AG08395 (cell line): ENCODE data around the gene RRP12.

Experiments used
- DNase-seq: peaks from one replicate; pipeline ENCODE4 v3.0.0; 2012; ENCODE audit warnings: mixed read lengths, low spot score

Gene RRP12

GRCh38 chr10:97335188-97335619 is 65.9 kb downstream of the RRP12 start:
- DNase-seq, result no peak

DNA sequence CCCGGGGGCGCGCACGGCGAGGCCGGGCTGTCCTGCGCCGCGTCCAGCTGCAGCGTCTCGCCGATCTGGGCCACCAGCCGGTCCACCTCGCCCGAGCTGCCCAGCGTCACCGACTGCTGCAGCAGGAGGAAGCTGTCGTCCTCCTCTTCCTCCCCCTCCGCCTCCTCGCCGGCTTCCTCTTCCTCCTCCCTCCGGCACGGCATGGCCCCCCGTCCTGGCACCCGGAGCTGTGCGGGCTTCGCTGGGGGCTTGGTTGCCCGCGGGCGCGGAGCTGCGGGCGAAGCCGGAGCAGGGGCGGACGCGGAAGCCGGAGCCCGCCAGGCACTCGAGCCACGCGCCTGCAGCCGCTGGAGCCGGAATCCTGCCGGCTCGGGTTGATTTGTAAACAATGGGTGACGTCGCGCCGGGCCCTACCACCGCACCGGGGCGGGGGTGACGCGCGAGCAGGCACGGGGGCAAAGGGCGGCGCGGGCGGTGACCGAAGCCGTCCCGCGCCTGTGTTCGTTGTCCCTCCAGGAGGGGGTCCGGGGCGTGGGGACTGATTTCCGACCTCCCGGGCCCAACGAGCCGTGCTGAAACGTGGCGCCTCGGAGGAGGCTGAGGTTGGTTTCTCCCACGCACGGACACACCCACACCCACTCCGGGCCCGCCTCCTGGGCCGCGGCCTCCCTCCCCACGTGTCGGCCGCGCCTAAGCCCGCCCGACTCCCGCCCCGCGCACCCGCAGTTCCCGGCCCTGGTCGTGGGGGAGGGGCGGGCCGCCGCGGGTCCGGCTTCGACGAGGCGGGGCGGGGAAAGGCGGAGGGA is 66.6 kb downstream of the RRP12 start, which contains the start of gene FRAT2:
Gene FRAT2, minus strand, starts transcription at position 360 of the 806 bp plus-strand sequence. Its CDS starts 157 bp downstream, at position 203.
- DNase-seq, result peak; percentile 98

- peak; percentile 28 for DNase-seq
Measured at GRCh38 chr10:97333601-97334369, 67.4 kb downstream of the RRP12 start.

DNA sequence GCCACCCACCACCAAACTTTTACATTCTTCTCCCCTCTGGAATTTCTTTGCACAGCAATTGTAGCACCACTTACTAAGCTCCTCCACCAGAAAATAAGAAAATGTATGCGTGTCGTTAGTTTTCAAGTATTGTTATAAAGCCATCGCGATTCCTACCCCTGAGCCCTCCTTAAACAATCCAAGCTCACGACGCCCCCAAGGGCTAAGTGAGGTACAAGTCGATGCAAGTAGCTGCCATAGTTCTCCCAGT is 67.9 kb downstream of the RRP12 start:
- DNase-seq, result peak; percentile 20

DNA sequence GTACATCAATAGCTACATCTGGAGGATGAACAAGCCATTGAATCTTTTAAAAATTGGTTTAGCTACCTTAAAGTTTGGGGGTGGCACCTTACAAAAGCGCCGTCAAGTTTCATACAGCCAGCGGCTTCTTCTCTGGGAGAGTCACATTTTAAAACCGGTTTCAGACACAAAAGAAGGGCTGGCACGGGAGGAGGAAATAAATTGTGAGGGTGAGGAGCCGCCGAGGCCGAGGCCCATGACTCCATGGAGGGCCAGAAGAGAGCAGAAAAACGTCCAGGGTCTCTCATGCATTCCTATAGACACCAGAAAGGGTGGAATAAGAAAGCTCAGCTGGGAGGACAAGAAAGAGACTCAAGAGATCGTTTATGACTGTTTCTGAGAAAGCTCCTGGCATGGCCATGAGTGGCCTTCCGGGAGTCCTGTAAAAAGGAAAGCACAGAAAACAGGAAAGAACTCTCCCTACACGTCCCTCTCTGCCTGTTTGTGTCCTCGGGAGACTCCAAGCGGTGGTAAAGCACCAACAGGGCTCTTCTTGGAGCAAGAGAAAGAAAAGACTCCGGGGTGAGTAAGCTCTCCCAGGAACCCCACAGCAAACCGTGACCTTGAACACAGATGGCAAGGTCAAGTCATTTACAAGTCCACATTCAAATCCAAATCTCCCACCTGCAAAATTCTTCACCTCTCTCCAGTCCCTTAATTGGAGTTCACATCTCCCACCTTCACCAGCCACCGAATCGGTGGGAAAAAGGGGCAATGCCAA is 68.4 kb downstream of the RRP12 start:
- DNase-seq, result peak; percentile 83

GRCh38 chr10:97331153-97331703 is 69.9 kb downstream of the RRP12 start:
- DNase-seq, result no peak

DNA sequence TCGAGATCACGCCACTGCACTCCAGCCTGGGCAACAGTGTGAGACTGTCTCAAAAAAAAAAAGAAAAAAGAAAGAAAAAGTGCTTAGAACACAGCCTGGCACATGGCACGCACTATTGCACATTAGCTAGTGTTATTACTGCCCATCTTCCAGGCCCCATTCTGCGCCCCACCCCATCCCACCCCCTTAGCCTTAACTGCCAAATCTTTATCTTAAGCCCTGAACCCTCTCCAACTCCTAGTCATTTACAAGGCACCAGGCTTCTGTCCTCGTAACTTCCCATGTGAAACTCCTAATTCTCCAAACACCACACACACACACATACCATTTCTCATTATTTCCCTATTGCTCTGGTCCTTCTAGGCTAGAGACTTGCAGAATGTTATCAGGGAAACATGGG is 71.4 kb downstream of the RRP12 start:
- no peak for DNase-seq

GRCh38 chr10:97328646-97329453 is 72.3 kb downstream of the RRP12 start:
- no peak for DNase-seq

GRCh38 chr10:97327348-97328294 is 73.5 kb downstream of the RRP12 start:
- DNase-seq, result no peak

DNA sequence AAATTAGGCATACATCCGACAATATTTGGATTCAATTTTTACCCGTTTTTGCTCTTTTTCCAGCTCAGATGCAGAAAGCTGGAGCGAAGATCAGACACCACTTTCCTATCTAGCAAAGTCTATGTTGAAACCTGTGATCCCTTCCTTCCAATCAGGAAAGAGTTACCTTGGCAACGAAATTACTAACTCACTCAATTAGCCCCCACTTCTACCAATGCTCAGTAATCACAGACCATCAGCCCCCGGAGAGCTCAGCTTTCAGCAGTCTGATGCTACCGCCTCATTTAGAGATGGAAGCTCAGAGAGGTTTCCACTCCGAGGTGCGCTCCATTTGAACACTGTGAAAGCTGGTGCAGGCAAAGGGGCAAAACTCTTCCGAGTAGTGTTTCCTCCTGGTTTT is 75.4 kb downstream of the RRP12 start:
- no peak for DNase-seq

GRCh38 chr10:97323501-97323900 is 77.6 kb downstream of the RRP12 start:
- no peak for DNase-seq

GRCh38 chr10:97321804-97322190 is 79.3 kb downstream of the RRP12 start:
- DNase-seq, result no peak

- DNase-seq, result no peak
Measured at GRCh38 chr10:97321032-97321803, 79.9 kb downstream of the RRP12 start.

DNA sequence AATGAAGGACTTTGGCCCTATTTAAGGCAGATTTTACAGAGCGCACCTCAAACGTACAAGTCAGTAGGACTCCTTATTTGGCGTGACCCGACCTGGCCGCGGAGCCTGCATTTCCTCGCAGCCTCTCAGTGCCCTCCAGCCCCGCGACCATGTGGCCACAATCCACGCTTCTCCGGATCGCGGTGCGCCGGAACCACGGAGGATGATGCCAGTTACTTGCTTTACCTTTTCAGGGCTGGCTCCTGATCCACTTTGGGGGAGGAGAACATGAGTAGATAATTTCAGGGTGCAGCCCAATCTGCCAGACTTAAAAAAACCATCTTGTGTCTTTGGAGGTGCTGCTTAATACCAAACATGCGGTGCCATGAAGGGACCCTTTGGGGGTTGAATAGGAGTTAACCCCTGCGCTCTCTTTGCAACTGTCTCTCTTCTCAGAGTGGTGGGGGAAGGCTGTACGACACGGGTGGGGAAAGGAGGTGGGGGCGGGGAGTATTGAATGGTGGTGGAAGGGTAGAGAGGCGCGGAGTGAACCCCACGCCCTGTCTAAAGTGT is 80.6 kb downstream of the RRP12 start:
- no peak for DNase-seq

DNA sequence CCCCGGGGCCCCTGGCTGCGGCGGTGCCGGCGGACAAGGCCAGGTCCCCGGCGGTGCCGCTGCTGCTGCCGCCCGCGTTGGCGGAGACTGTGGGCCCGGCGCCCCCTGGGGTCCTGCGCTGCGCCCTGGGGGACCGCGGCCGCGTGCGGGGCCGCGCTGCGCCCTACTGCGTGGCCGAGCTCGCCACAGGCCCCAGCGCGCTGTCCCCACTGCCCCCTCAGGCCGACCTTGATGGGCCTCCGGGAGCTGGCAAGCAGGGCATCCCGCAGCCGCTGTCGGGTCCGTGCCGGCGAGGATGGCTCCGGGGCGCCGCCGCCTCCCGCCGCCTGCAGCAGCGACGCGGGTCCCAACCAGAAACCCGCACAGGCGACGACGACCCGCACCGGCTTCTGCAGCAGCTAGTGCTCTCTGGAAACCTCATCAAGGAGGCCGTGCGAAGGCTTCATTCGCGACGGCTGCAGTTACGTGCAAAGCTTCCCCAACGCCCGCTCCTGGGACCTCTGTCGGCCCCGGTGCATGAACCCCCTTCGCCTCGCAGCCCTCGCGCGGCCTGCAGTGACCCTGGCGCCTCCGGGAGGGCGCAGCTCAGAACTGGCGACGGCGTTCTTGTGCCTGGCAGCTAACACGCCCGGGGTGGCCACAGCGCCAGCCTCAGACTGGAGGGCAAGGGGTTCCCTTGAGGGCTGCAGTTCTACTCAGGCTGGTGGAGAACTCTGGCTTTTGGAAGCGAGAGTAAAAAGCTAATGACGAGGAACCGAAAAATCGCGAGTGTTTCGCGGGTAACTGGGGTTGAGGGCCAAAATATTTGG is 81.3 kb downstream of the RRP12 start:
- DNase-seq, result peak; percentile 34

DNA sequence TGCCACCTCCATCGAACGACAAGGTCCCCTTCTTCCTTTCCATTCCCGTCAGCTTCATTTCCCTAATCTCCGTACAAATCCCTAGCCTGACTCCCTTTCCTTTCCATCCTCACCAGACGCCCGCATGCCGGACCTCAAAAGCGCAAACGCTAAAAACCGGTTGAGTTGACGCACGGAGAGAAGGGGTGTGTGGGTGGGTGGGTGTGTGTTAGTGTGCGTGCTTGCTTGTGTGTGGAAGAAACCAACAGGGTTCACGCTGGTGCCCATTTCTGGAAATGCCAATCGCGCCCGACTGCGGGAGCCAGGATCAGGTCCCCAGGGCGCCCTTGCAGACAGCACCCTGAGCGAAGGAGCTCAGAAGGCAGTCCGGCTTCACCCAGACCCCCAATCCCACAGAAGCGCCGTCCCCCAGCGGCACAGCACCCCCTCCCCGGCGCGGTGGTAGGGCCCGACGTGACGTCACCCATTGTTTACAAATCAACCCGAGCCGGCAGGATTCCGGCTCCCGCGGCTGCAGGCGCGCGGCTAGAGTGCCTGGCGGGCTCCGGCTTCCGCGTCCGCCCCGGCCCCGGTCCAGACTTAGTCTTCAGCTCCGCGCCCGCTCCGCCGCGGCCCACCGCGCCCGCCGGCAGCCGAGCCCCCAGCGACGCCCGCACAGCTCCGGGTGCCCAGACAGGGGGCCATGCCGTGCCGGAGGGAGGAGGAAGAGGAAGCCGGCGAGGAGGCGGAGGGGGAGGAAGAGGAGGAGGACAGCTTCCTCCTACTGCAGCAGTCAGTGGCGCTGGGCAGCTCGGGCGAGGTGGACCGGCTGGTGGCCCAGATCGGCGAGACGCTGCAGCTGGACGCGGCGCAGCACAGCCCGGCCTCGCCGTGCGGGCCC is 82.1 kb downstream of the RRP12 start, which contains the start of gene FRAT1:
Gene FRAT1, plus strand, starts transcription at position 500 of the 880 bp plus-strand sequence. Its CDS starts 183 bp downstream, at position 683.
- DNase-seq, result peak; percentile 84

- no peak for DNase-seq
Measured at GRCh38 chr10:97314671-97315070, 86.5 kb downstream of the RRP12 start.
